Measurements from ENCODE around the gene STH. TPM values are rescaled to one million over a fixed set of nuclear protein-coding genes. Genes with fewer than 3 reads are reported as not detected.

STH gene
- total RNA-seq, 2 donors from 2014 or later = not detected

- Histone ChIP-seq H3K27ac (no peak overlapping the region), H3K9me3 (no peaks in the 10 kb centered on the region), H3K27me3 (replicated peaks; ENCODE audit: insufficient read depth) (no peaks in the 10 kb centered on the region), H3K4me1 (replicated peaks) (no peaks in the 10 kb centered on the region), H3K36me3 (peaks cover 14 to 19% of the 10 kb centered on the region in 2 donors), H3K4me3 (no peak overlapping the region)
- DNase-seq (ENCODE audit: low spot score) = no peak
- TF ChIP-seq POLR2A (IDR thresholded peaks at IDR 0.05) = no peak
- TF ChIP-seq CTCF (IDR thresholded peaks at IDR 0.05) = no peak
- intact Hi-C loops (cut with DNase I) = no loop called here
- 95% methylated on average over 11 of the region's 11 CpGs for WGBS
Measured at GRCh38 chr17:46032909-46033308, 33.9 kb downstream of the STH start.

- H3K9me3 ChIP-seq = no peaks in the 10 kb centered on the region
- no peak for DNase-seq (ENCODE audit: low spot score)
- no peak overlapping the region for H3K27ac ChIP-seq
- no peaks in the 10 kb centered on the region for H3K27me3 ChIP-seq (replicated peaks; ENCODE audit: insufficient read depth)
- WGBS = 98% methylated on average over 3 of the region's 3 CpGs
- TF ChIP-seq CTCF (IDR thresholded peaks at IDR 0.05) = no peak
- TF ChIP-seq POLR2A (IDR thresholded peaks at IDR 0.05) = no peak
- no peak for TF ChIP-seq POLR2AphosphoS5 (IDR thresholded peaks at IDR 0.05)
- H3K4me1 ChIP-seq (replicated peaks) = no peaks in the 10 kb centered on the region
- peaks cover 14 to 23% of the 10 kb centered on the region in 2 donors for H3K36me3 ChIP-seq
- intact Hi-C loops (cut with DNase I) = no loop called here
- H3K4me3 ChIP-seq = no peak overlapping the region
Measured at GRCh38 chr17:46033392-46033791, 34.3 kb downstream of the STH start.

GRCh38 chr17:46035112-46035818 lies 36.2 kb downstream of the STH start:
- H3K9me3 ChIP-seq = no peaks in the 10 kb centered on the region
- no peak for TF ChIP-seq POLR2AphosphoS5 (IDR thresholded peaks at IDR 0.05)
- TF ChIP-seq POLR2A (IDR thresholded peaks at IDR 0.05) = no peak
- TF ChIP-seq CTCF (IDR thresholded peaks at IDR 0.05) = no peak
- intact Hi-C loops (cut with DNase I) = loop anchor here (5.0 kb wide), 1 partner anchor 177 kb away; no protein-coding TSS in a partner anchor
- peaks cover 14 to 33% of the 10 kb centered on the region in 2 donors for H3K36me3 ChIP-seq
- H3K4me1 ChIP-seq (replicated peaks) = peaks cover 3% of the 10 kb centered on the region
- no peaks in the 10 kb centered on the region for H3K27me3 ChIP-seq (replicated peaks; ENCODE audit: insufficient read depth)
- H3K27ac ChIP-seq = no peak overlapping the region
- 87% methylated on average over 3 of the region's 3 CpGs for WGBS
- H3K4me3 ChIP-seq = no peak overlapping the region
- no peak for DNase-seq (ENCODE audit: low spot score)

GRCh38 chr17:46036491-46036890 lies 37.4 kb downstream of the STH start:
- H3K4me3 ChIP-seq = no peak overlapping the region
- intact Hi-C loops (cut with DNase I) = loop anchor here (5.0 kb wide), 1 partner anchor 176 kb away; no protein-coding TSS in a partner anchor
- TF ChIP-seq CTCF (IDR thresholded peaks at IDR 0.05) (no peak), POLR2A (IDR thresholded peaks at IDR 0.05) (no peak), POLR2AphosphoS5 (IDR thresholded peaks at IDR 0.05) (no peak)
- no peaks in the 10 kb centered on the region for H3K27me3 ChIP-seq (replicated peaks; ENCODE audit: insufficient read depth)
- no peak overlapping the region for H3K27ac ChIP-seq
- no peak for DNase-seq (ENCODE audit: low spot score)
- H3K4me1 ChIP-seq (replicated peaks) = peaks cover 3% of the 10 kb centered on the region
- H3K9me3 ChIP-seq = no peaks in the 10 kb centered on the region
- peaks cover 14 to 33% of the 10 kb centered on the region in 2 donors for H3K36me3 ChIP-seq
- 87% methylated on average over 6 of the region's 6 CpGs for WGBS

GRCh38 chr17:46037722-46038255 lies 38.7 kb downstream of the STH start:
- no peak for DNase-seq (ENCODE audit: low spot score)
- H3K9me3 ChIP-seq = no peaks in the 10 kb centered on the region
- H3K36me3 ChIP-seq = peaks cover 4 to 26% of the 10 kb centered on the region in 2 donors
- 69% methylated on average over 4 of the region's 4 CpGs for WGBS
- no peak for TF ChIP-seq CTCF (IDR thresholded peaks at IDR 0.05)
- no peak for TF ChIP-seq POLR2AphosphoS5 (IDR thresholded peaks at IDR 0.05)
- no peak for TF ChIP-seq POLR2A (IDR thresholded peaks at IDR 0.05)
- H3K4me1 ChIP-seq (replicated peaks) = peaks cover 3% of the 10 kb centered on the region
- intact Hi-C loops (cut with DNase I) = loop anchor here (5.0 kb wide), 1 partner anchor 175 kb away; no protein-coding TSS in a partner anchor
- no peak overlapping the region for H3K27ac ChIP-seq
- no peak overlapping the region for H3K4me3 ChIP-seq
- H3K27me3 ChIP-seq (replicated peaks; ENCODE audit: insufficient read depth) = no peaks in the 10 kb centered on the region

All from prostate gland (tissue), 2 donors.